GM12801 (cell line): ENCODE data around the gene GPAM.

Experiments
- CTCF ChIP-seq: IDR thresholded peaks from one replicate; pipeline ENCODE4 v1.5.1; 2011; ENCODE audit warnings: control low read depth; ENCODE audit not compliant: insufficient read length; ENCODE audit errors: extremely low read depth

The GPAM gene

GRCh38 chr10:112183329-112184051, at the start of gene GPAM:
GPAM (minus strand) TSS chr10:112183765; CDS start chr10:112181784, 1,981 bp downstream.
- TF ChIP-seq CTCF, result no peak

- no peak for TF ChIP-seq CTCF
Observed at GRCh38 chr10:112232670-112233069, 49.1 kb upstream of the GPAM start.

GRCh38 chr10:112231602-112232400, 48.2 kb upstream of the GPAM start:
- no peak for TF ChIP-seq CTCF

DNA sequence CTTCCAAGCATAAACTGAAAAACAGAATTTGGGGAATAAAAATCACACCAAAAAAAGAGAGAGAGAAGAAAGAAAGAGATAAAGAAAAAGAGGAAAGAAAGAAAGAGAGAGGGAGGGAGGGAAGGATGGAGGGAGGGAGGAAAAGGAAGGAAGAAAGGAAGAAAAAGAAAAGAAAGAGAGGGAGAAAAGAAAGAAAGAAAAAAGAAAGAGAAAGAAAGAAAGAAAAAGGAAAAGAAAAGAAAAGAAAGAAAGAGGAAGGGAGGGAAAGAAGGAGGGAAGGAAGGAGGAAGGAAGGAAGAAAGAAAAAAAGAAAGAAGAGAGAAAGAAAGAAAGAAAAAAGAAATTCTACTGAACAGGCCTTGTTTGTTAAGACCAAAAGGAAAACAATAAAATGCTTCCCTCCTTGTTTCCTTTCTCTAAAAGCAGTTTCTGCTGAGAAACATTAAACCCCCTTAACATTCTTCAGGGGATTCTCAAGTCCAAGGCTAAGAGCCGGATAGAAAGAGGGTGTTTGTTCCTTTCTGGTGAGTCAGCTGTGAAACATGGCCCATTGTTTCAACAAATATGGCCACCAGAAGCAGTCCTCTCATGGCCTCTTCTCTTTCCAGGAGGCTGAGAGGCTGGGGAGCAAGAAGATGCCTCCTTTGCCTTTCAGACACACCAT, 46.9 kb upstream of the GPAM start:
- TF ChIP-seq CTCF, result no peak

DNA sequence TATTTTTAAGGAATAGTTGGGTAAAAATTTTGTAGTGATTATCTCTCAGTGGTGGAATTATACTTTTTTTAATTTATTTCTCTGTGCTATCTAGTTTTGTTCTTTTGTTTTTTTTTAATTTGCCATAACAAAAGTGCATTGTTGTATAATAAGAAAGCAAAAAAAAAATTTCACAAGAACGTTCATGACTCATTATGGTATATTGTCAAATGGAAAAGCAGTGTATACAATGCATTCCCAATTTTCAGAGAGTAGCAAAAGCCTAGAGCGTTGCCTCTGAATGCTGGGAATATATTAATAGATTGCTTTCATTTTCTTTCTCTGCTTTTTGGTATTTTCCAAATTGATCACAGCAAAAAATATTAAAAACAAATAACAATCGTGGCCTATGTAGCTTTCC, 46.3 kb upstream of the GPAM start:
- TF ChIP-seq CTCF, result no peak

DNA sequence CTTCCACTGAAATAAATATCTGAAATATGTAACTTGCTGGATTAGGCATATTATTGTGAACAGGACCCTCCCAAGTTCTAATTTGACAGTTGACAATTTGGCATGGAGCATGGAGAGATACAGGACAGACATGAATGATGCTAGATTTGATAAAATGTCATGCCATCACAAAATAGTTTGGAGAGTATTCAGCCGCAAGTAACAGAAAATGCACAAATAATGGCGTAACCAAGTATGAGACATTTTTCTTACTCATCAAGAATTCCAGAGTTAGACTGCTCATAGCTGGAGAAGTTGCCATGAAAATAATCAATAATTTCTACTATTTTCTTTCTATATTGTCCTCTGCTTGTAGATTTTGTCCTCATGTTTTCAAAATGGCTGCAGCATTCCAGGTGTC, 45.5 kb upstream of the GPAM start:
- no peak for TF ChIP-seq CTCF

DNA sequence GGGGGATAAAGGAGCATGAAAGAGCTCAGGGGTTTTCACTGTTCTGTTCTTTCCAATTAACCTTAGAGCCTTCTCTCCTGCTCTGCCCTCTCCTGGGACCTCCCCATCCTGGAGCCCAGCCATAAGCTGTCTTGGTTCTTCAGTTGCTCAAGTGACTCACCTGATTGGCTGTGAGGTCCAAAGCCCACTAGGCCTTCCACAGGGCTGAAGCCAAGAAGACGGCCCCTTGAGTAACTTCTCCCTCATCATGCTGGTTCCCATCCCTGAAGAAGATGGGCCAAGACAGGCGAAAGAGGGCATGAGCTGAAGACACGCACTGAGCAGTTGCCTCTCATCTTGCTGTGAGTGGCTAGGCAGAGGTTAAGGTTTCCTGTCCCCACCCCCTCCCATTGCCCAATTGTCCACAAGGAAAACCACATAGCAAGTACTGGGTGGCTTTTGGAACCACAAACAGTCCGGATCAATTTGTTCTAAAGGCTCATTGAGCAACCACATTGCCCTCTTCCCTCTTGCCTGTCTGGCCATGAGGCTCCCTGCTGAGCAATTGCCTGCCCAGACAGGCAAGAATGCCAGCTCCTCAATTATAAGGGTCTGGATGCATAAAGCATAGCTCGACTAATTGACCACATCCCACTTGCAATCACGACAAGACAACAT, 43.9 kb upstream of the GPAM start:
- no peak for TF ChIP-seq CTCF
